IPS-20b (cell line): Measurements from ENCODE around the gene ITPR1.

Experiments used
- H3K27ac ChIP-seq: one replicate; pipeline ENCODE4 v1.5.1; 2013; ENCODE audit warnings: low read length
- H3K27me3 ChIP-seq: 2 replicates; pipeline ENCODE4 v1.6.1; 2013; ENCODE audit warnings: mild to moderate bottlenecking, low read length, inconsistent platforms; ENCODE audit not compliant: insufficient read depth
- H3K36me3 ChIP-seq: 2 replicates; pipeline ENCODE4 v1.6.1; 2013; ENCODE audit warnings: low read depth, mild to moderate bottlenecking, inconsistent platforms, low read length, moderate library complexity; ENCODE audit not compliant: insufficient read depth
- H3K4me1 ChIP-seq: 2 replicates; pipeline ENCODE4 v1.6.1; 2013; ENCODE audit warnings: mild to moderate bottlenecking, control low read depth, inconsistent platforms, low read length, moderate library complexity; ENCODE audit not compliant: insufficient read depth
- H3K4me3 ChIP-seq: 2 replicates; pipeline ENCODE4 v1.5.1; 2013; ENCODE audit warnings: mild to moderate bottlenecking, low read length, inconsistent platforms
- H3K9ac ChIP-seq: 2 replicates; pipeline ENCODE4 v1.6.1; 2013; ENCODE audit warnings: low read depth, mild to moderate bottlenecking, inconsistent platforms, low read length, moderate library complexity
- H3K9me3 ChIP-seq: 2 replicates; pipeline ENCODE4 v1.6.1; 2013; ENCODE audit warnings: mild to moderate bottlenecking, low read depth, low read length, inconsistent platforms; ENCODE audit not compliant: insufficient read depth

ITPR1 gene

GRCh38 chr3:4492208-4493013 lies 737 bp upstream of the ITPR1 start:
- Histone ChIP-seq H3K27me3 (peaks cover 45% of the 10 kb centered on the region), H3K4me1 (no peaks in the 10 kb centered on the region), H3K27ac (no peak overlapping the region), H3K4me3 (peak overlapping the region; percentile 95), H3K9ac (peak overlapping the region; percentile 84), H3K9me3 (no peaks in the 10 kb centered on the region), H3K36me3 (no peaks in the 10 kb centered on the region)

GRCh38 chr3:4493941-4494894 lies 1.1 kb downstream of the ITPR1 start:
- Histone ChIP-seq H3K4me3 (peak overlapping the region; percentile 95), H3K36me3 (no peaks in the 10 kb centered on the region), H3K9ac (peak overlapping the region; percentile 45; the same call in 1 of the 2 replicates), H3K9me3 (no peaks in the 10 kb centered on the region), H3K4me1 (no peaks in the 10 kb centered on the region), H3K27ac (no peak overlapping the region), H3K27me3 (peaks cover 45% of the 10 kb centered on the region)

- Histone ChIP-seq H3K27ac (no peak overlapping the region), H3K9ac (no peak overlapping the region), H3K4me3 (no peak overlapping the region; the same call in 1 of the 2 replicates)
Observed at GRCh38 chr3:4494895-4495264, 1.7 kb downstream of the ITPR1 start.

GRCh38 chr3:4495294-4496086 lies 2.3 kb downstream of the ITPR1 start:
- Histone ChIP-seq H3K36me3 (no peaks in the 10 kb centered on the region), H3K9ac (no peak overlapping the region), H3K9me3 (no peaks in the 10 kb centered on the region), H3K4me3 (no peak overlapping the region), H3K27me3 (peaks cover 37% of the 10 kb centered on the region), H3K4me1 (no peaks in the 10 kb centered on the region), H3K27ac (no peak overlapping the region)

More at GRCh38 chr3:4494895-4495264, 1.7 kb downstream of the ITPR1 start:
- Histone ChIP-seq H3K36me3 (no peaks in the 10 kb centered on the region), H3K4me1 (no peaks in the 10 kb centered on the region), H3K9me3 (no peaks in the 10 kb centered on the region), H3K27me3 (peaks cover 41% of the 10 kb centered on the region)

GRCh38 chr3:4496087-4496452 lies 2.9 kb downstream of the ITPR1 start:
- Histone ChIP-seq H3K27ac (no peak overlapping the region), H3K27me3 (peaks cover 31% of the 10 kb centered on the region), H3K4me3 (no peak overlapping the region), H3K9me3 (no peaks in the 10 kb centered on the region), H3K4me1 (no peaks in the 10 kb centered on the region), H3K36me3 (no peaks in the 10 kb centered on the region), H3K9ac (no peak overlapping the region)

- Histone ChIP-seq H3K4me1 (no peaks in the 10 kb centered on the region), H3K4me3 (no peak overlapping the region), H3K9ac (no peak overlapping the region), H3K27ac (no peak overlapping the region), H3K9me3 (no peaks in the 10 kb centered on the region), H3K36me3 (no peaks in the 10 kb centered on the region), H3K27me3 (peaks cover 22% of the 10 kb centered on the region)
Observed at GRCh38 chr3:4497005-4497692, 4.0 kb downstream of the ITPR1 start.

GRCh38 chr3:4497843-4498324 lies 4.7 kb downstream of the ITPR1 start:
- H3K27me3 ChIP-seq = peaks cover 22% of the 10 kb centered on the region

GRCh38 chr3:4498446-4498845 lies 5.3 kb downstream of the ITPR1 start:
- Histone ChIP-seq H3K4me1 (no peaks in the 10 kb centered on the region), H3K36me3 (no peaks in the 10 kb centered on the region), H3K9me3 (no peaks in the 10 kb centered on the region), H3K9ac (no peak overlapping the region), H3K4me3 (no peak overlapping the region), H3K27me3 (peaks cover 22% of the 10 kb centered on the region), H3K27ac (no peak overlapping the region)

More at GRCh38 chr3:4497843-4498324, 4.7 kb downstream of the ITPR1 start:
- Histone ChIP-seq H3K4me1 (no peaks in the 10 kb centered on the region), H3K4me3 (no peak overlapping the region), H3K27ac (no peak overlapping the region), H3K9me3 (no peaks in the 10 kb centered on the region), H3K9ac (no peak overlapping the region), H3K36me3 (no peaks in the 10 kb centered on the region)

GRCh38 chr3:4501437-4501836 lies 8.3 kb downstream of the ITPR1 start:
- Histone ChIP-seq H3K9me3 (no peaks in the 10 kb centered on the region), H3K27ac (no peak overlapping the region), H3K4me3 (no peak overlapping the region), H3K27me3 (no peaks in the 10 kb centered on the region), H3K9ac (no peak overlapping the region), H3K36me3 (no peaks in the 10 kb centered on the region), H3K4me1 (peaks cover 5% of the 10 kb centered on the region; the same call in 1 of the 2 replicates)

GRCh38 chr3:4501927-4502326 lies 8.8 kb downstream of the ITPR1 start:
- Histone ChIP-seq H3K9ac (no peak overlapping the region), H3K27ac (no peak overlapping the region), H3K9me3 (no peaks in the 10 kb centered on the region), H3K36me3 (no peaks in the 10 kb centered on the region), H3K4me1 (peaks cover 5% of the 10 kb centered on the region; the same call in 1 of the 2 replicates), H3K4me3 (no peak overlapping the region), H3K27me3 (no peaks in the 10 kb centered on the region)

GRCh38 chr3:4503050-4503449 lies 9.9 kb downstream of the ITPR1 start:
- Histone ChIP-seq H3K9ac (no peak overlapping the region), H3K9me3 (no peaks in the 10 kb centered on the region), H3K27ac (no peak overlapping the region), H3K4me1 (peaks cover 5% of the 10 kb centered on the region; the same call in 1 of the 2 replicates), H3K4me3 (no peak overlapping the region), H3K27me3 (no peaks in the 10 kb centered on the region), H3K36me3 (no peaks in the 10 kb centered on the region)
